ENCODE measurements around the gene ZNRF2.

Gene ZNRF2

DNA sequence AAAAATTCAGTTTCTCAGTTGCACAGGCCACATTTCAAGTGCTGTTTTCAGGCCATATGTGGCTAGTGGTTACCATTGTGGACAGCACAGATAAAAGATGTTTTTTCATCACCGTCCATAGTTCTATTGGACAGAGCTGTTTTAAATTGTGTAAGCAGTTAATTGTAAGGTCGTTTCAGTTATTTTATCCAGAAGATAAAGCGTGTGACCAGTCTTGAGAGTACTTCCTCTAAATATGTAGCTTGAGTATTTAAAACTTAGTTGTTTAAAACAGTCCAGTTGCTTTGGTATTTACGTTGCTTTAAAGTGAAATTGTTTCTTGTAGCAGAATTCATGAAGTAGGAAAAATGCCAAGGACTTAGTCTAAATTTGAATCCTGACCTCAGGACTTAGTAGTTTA is 66.9 kb downstream of the ZNRF2 start:
- H3K4me1 ChIP-seq = peaks cover 11% of the 10 kb centered on the region
- TF ChIP-seq, protein P1, sequence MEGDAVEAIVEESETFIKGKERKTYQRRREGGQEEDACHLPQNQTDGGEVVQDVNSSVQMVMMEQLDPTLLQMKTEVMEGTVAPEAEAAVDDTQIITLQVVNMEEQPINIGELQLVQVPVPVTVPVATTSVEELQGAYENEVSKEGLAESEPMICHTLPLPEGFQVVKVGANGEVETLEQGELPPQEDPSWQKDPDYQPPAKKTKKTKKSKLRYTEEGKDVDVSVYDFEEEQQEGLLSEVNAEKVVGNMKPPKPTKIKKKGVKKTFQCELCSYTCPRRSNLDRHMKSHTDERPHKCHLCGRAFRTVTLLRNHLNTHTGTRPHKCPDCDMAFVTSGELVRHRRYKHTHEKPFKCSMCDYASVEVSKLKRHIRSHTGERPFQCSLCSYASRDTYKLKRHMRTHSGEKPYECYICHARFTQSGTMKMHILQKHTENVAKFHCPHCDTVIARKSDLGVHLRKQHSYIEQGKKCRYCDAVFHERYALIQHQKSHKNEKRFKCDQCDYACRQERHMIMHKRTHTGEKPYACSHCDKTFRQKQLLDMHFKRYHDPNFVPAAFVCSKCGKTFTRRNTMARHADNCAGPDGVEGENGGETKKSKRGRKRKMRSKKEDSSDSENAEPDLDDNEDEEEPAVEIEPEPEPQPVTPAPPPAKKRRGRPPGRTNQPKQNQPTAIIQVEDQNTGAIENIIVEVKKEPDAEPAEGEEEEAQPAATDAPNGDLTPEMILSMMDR (IDR thresholded peaks at IDR 0.05) = no peak
- H3K4me2 ChIP-seq (ENCODE audit: low read length) = no peak overlapping the region
- H3K4me3 ChIP-seq (ENCODE audit: low read depth, low read length) = no peak overlapping the region
- no peak overlapping the region for H3K27ac ChIP-seq
- H3K9me3 ChIP-seq (ENCODE audit: control insufficient read depth, low read length) = no peaks in the 10 kb centered on the region
- peaks cover 6% of the 10 kb centered on the region for H3K79me2 ChIP-seq
- no peaks in the 10 kb centered on the region for H3K27me3 ChIP-seq (ENCODE audit: control insufficient read depth, insufficient read depth, low read length)
- no peak overlapping the region for H2AFZ ChIP-seq
- H3K9ac ChIP-seq = no peak overlapping the region
- H3K36me3 ChIP-seq (ENCODE audit: control insufficient read depth, insufficient read depth, low read length) = no peaks in the 10 kb centered on the region

DNA sequence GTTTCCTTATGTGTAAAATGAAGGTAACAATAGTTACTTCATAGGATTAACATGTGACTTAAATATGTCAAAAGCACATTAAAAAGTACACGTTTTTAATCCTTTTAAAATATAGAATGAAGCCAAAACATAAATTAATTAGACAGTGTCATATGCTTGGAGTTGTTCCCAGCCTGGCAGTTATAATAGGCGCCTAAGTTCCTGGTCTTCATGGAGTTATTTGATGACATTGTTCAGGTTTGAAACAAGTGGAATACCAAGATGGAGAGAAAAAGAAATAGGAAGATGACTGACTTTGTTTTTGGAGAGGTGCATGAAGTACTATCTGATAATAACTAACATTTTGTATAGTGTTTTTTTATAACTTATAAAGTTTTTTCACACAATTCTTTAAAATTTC is 67.3 kb downstream of the ZNRF2 start:
- no peak overlapping the region for H3K4me2 ChIP-seq (ENCODE audit: low read length)
- H3K27me3 ChIP-seq (ENCODE audit: control insufficient read depth, insufficient read depth, low read length) = no peaks in the 10 kb centered on the region
- H3K4me1 ChIP-seq = peaks cover 11% of the 10 kb centered on the region
- TF ChIP-seq, protein P1 (IDR thresholded peaks at IDR 0.05) = no peak
- H3K27ac ChIP-seq = no peak overlapping the region
- no peak overlapping the region for H2AFZ ChIP-seq
- no peaks in the 10 kb centered on the region for H3K9me3 ChIP-seq (ENCODE audit: control insufficient read depth, low read length)
- no peaks in the 10 kb centered on the region for H3K36me3 ChIP-seq (ENCODE audit: control insufficient read depth, insufficient read depth, low read length)
- no peak overlapping the region for H3K9ac ChIP-seq
- H3K79me2 ChIP-seq = peaks cover 6% of the 10 kb centered on the region
- no peak overlapping the region for H3K4me3 ChIP-seq (ENCODE audit: low read depth, low read length)

DNA sequence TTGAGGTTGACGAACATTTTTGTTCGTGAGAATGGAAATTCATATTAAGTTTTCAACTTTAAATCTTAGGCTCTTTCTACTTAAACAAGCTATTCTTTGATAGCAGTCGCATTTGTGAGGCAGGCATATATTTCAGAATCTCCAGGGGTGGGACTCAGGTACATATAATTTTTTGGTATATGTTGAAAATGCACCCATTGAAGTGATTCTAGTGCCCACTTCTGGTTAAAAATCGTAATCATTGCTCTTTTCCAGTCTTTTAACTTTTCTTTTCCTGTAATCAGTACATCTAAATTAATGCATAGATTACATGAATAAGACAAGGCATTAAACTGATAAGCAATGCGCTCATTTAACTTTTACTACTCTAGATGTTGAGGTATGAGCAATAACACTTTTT is 67.8 kb downstream of the ZNRF2 start:
- no peak overlapping the region for H3K9ac ChIP-seq
- H2AFZ ChIP-seq = no peak overlapping the region
- TF ChIP-seq, protein P1 (IDR thresholded peaks at IDR 0.05) = peak; percentile 7
- no peaks in the 10 kb centered on the region for H3K9me3 ChIP-seq (ENCODE audit: control insufficient read depth, low read length)
- H3K4me2 ChIP-seq (ENCODE audit: low read length) = no peak overlapping the region
- H3K36me3 ChIP-seq (ENCODE audit: control insufficient read depth, insufficient read depth, low read length) = no peaks in the 10 kb centered on the region
- H3K79me2 ChIP-seq = peaks cover 6% of the 10 kb centered on the region
- H3K27ac ChIP-seq = no peak overlapping the region
- no peak overlapping the region for H3K4me3 ChIP-seq (ENCODE audit: low read depth, low read length)
- peaks cover 11% of the 10 kb centered on the region for H3K4me1 ChIP-seq
- H3K27me3 ChIP-seq (ENCODE audit: control insufficient read depth, insufficient read depth, low read length) = no peaks in the 10 kb centered on the region

DNA sequence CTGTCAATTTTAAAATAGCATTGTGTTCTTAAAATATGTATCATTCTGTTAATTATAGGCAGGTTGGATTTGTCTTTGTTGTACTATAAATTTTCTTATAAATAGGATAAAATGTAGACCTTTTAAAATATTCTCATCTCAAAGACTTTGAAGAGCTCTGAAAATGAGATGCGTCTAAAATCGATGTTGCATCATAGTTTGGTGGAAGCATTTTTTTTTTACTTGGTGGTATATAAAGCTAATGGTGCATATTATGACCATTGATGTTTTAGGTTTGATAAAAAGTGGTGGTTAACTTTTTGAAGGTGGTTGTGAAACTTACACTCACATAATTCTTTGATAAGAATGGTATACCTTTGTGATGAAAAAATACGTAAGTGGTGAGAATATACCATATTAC is 69.1 kb downstream of the ZNRF2 start:
- H3K4me2 ChIP-seq (ENCODE audit: low read length) = no peak overlapping the region
- H3K9ac ChIP-seq = no peak overlapping the region
- no peaks in the 10 kb centered on the region for H3K36me3 ChIP-seq (ENCODE audit: control insufficient read depth, insufficient read depth, low read length)
- H2AFZ ChIP-seq = no peak overlapping the region
- peaks cover 7% of the 10 kb centered on the region for H3K4me1 ChIP-seq
- TF ChIP-seq, protein P1 (IDR thresholded peaks at IDR 0.05) = no peak
- no peak overlapping the region for H3K4me3 ChIP-seq (ENCODE audit: low read depth, low read length)
- H3K27me3 ChIP-seq (ENCODE audit: control insufficient read depth, insufficient read depth, low read length) = no peaks in the 10 kb centered on the region
- no peak overlapping the region for H3K27ac ChIP-seq
- peaks cover 6% of the 10 kb centered on the region for H3K79me2 ChIP-seq
- H3K9me3 ChIP-seq (ENCODE audit: control insufficient read depth, low read length) = no peaks in the 10 kb centered on the region

DNA sequence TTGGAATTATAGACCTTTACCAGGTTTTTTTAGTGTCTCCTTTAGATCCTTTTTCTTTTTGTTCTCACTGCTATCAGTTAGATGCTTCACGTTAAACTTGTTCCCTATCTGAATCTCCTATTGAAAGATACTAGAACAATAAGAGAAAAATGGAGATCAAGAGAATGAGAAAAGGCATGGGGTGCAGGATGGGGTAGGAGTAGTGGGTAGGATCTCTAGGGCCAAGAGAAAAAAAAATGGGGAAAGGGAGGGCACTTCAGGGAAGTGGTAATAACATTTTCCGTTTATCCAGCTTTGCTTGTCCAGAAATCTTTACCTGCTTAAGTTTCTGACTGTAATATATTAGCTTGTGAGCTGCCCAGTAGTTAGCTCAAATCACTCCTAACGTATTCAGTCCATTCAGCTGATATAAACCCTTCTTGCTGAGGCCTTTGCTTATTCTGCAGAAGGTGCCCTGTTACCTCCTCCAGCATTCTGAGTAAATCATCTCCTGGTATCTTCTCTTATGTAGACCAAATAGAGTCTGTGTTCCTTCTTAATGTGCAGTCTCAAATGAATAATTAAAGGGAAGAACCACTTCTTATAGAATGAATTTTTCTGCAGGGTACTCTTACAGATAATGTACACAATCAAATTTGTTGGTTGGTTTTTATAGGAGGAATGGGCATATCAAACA is 69.7 kb downstream of the ZNRF2 start:
- Histone ChIP-seq H2AFZ (no peak overlapping the region), H3K36me3 (ENCODE audit: control insufficient read depth, insufficient read depth, low read length) (no peaks in the 10 kb centered on the region), H3K9me3 (ENCODE audit: control insufficient read depth, low read length) (no peaks in the 10 kb centered on the region), H3K79me2 (peaks cover 6% of the 10 kb centered on the region), H3K4me2 (ENCODE audit: low read length) (no peak overlapping the region), H3K27me3 (ENCODE audit: control insufficient read depth, insufficient read depth, low read length) (no peaks in the 10 kb centered on the region), H3K4me3 (ENCODE audit: low read depth, low read length) (no peak overlapping the region), H3K9ac (no peak overlapping the region), H3K27ac (no peak overlapping the region), H3K4me1 (peaks cover 2% of the 10 kb centered on the region)
- TF ChIP-seq, protein P1 (IDR thresholded peaks at IDR 0.05) = no peak
